ENCODE results near the gene MTAP. TPM values are rescaled to one million over a fixed set of nuclear protein-coding genes. Genes with fewer than 3 reads are reported as not detected.

The MTAP gene
- total and polyA plus RNA-seq, 7 donors: 4.3 to 16.6 (median 14.8) TPM

DNA sequence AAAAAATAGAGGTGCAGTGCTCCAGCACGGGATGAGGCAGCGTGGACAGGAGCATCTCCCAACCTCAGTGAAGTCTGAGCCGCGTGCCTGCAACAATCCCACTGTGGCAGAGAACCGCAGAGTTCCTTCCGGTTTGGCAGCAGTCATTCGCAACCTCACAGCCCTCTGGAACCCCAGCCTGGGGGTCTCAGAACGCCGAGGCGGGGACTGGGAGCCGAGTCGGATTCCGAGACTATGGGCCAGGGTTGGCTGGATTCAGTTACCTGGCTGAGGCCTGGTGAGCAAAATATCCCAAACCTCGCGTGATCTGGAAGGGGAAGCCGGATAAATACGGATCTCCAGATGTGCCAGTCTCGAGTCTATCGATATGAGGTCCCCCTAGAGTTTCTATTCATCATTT, 164.7 kb downstream of the MTAP start:
- Histone ChIP-seq H3K9me3 (no peaks in the 10 kb centered on the region), H3K36me3 (ENCODE audit: insufficient read depth in 1 of 2, low read depth in 1 of 2) (no peaks in the 10 kb centered on the region), H3K27ac (no peak overlapping the region), H3K4me3 (no peak overlapping the region), H3K27me3 (ENCODE audit: insufficient read depth in 3 of 3, low read length in 2 of 3) (peaks cover 5 to 100% (median 42%) of the 10 kb centered on the region in 3 donors), H3K4me1 (peaks cover 14% of the 10 kb centered on the region)
- WGBS, 3 donors: 7 to 12% (median 10%) methylated on average over 19 of the region's 19 CpGs
- intact Hi-C loops (cut with DNase I): no loop called here
- DNase-seq: no peak
- TF ChIP-seq, protein P1, sequence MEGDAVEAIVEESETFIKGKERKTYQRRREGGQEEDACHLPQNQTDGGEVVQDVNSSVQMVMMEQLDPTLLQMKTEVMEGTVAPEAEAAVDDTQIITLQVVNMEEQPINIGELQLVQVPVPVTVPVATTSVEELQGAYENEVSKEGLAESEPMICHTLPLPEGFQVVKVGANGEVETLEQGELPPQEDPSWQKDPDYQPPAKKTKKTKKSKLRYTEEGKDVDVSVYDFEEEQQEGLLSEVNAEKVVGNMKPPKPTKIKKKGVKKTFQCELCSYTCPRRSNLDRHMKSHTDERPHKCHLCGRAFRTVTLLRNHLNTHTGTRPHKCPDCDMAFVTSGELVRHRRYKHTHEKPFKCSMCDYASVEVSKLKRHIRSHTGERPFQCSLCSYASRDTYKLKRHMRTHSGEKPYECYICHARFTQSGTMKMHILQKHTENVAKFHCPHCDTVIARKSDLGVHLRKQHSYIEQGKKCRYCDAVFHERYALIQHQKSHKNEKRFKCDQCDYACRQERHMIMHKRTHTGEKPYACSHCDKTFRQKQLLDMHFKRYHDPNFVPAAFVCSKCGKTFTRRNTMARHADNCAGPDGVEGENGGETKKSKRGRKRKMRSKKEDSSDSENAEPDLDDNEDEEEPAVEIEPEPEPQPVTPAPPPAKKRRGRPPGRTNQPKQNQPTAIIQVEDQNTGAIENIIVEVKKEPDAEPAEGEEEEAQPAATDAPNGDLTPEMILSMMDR (IDR thresholded peaks at IDR 0.05): no peak
- ATAC-seq: no peak

DNA sequence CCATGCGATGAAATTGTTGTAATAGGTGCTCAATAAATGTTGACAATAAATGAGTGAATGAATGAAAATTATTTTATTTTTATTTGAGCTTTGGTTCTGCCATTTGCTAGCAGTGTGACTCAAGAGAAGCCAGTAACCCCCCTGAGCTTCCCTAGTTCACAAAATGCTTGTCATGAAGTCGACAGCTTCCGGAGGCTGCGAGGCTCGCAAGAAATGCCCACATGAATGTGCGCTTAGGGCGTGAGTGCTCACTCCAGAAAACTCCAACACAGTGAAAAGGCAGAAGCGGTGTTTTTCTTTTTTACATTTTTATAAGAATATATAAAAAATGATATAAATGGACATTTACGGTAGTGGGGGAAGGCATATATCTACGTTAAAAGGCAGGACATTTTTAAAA, 165.3 kb downstream of the MTAP start:
- Histone ChIP-seq H3K4me1 (peaks cover 14% of the 10 kb centered on the region), H3K9me3 (no peaks in the 10 kb centered on the region), H3K27ac (no peak overlapping the region), H3K27me3 (ENCODE audit: insufficient read depth in 3 of 3, low read length in 2 of 3) (peaks cover 9 to 100% (median 42%) of the 10 kb centered on the region in 3 donors), H3K36me3 (ENCODE audit: insufficient read depth in 1 of 2, low read depth in 1 of 2) (no peaks in the 10 kb centered on the region), H3K4me3 (no peak overlapping the region)
- ATAC-seq: no peak
- 21 to 26% (median 25%) methylated on average over 10 of the region's 10 CpGs for WGBS, 3 donors
- TF ChIP-seq, protein P1 (IDR thresholded peaks at IDR 0.05): no peak
- no peak for DNase-seq
- intact Hi-C loops (cut with DNase I): no loop called here

DNA sequence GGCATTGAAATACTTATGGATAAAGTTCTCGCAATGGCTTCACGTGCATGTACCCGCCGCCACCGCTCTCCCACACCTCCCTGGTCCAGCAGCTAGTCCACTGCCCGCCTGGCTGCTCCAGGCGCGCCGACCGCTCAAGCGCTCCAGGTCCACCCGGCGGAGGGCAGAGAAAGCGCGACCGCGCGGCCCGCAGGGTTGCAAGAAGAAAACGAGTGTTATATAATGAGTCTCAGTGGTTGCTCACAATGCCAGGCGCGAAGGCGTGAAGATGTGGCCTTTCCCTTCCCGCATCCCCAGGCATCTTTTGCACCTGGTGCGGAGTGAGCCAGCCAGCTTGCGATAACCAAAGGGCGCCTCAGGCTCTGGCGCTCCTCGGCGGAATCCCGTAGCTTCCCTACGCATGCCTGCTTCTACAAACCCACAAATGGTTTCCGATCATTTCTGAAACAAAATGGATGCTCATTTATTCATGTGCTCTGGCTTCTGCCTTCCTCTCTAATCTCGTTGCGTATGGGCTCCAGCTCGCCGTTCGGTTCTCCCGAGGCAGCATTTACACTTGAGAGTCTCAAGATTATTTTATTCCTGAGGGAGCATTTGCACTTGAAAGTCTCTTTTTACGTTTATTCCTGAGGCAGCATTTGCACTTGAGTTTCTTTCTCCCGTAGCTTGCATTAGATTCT, 166.0 kb downstream of the MTAP start:
- Histone ChIP-seq H3K27me3 (ENCODE audit: insufficient read depth in 3 of 3, low read length in 2 of 3) (peaks cover 9 to 100% (median 42%) of the 10 kb centered on the region in 3 donors), H3K36me3 (ENCODE audit: insufficient read depth in 1 of 2, low read depth in 1 of 2) (no peaks in the 10 kb centered on the region), H3K27ac (no peak overlapping the region), H3K4me1 (peaks cover 14% of the 10 kb centered on the region), H3K9me3 (no peaks in the 10 kb centered on the region), H3K4me3 (no peak overlapping the region)
- intact Hi-C loops (cut with DNase I): no loop called here
- peak in 1 of 2 donors; percentile 50 for DNase-seq
- ATAC-seq: peak in 2 of 4 donors; percentile 23 to 44
- TF ChIP-seq, protein P1 (IDR thresholded peaks at IDR 0.05): no peak
- WGBS, 3 donors: 4 to 5% (median 4%) methylated on average over 41 of the region's 41 CpGs

DNA sequence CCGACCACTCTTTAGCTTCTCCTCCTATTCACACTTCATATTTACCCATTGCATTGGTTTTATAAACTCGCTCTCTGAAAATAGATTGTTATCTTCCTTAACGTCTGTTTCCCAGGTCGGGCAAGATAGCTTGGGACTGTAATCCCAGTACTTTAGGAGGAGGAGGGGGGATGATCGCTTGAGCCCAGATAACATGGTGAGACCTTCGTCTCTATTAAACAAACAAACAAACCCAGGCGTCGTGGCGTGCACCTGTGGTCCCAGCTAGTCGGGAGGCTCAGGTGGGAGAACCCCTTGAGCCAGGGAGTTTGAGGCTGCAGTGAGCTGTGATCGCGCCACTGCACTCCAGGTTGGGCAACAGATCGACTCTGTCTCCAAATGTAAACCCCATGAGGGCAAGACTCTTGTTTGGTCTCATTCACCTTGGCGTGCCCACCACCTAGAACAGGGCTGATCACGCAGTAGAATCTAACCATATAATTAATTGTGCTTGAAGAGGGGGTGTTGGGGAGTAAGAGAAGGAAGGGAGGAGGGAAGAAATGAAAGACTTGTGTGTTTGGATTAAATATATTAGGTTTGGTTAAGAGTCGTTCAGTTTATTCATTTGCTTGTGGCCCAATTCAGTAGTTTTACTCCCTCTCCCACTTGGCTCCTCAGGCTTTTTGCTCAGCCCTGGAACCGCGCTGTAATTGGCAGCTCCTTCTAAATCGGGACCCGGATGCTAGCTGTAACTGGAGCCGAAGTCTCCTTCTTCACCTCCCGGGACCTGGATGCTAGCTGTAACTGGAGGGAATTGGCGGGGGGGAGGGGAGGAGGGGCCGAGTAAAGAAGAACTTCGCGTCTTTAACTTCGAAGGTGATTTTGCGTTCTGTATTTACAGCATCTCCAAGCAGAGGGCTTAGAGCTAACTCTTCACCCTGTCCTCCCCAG, 166.8 kb downstream of the MTAP start:
- WGBS, 3 donors: 6 to 8% (median 8%) methylated on average over 28 of the region's 28 CpGs
- DNase-seq (no peak), ATAC-seq (no peak)
- H3K27me3 ChIP-seq (ENCODE audit: insufficient read depth in 3 of 3, low read length in 2 of 3): peaks cover 9 to 100% (median 47%) of the 10 kb centered on the region in 3 donors
- TF ChIP-seq, protein P1 (IDR thresholded peaks at IDR 0.05): no peak
- no peaks in the 10 kb centered on the region for H3K36me3 ChIP-seq (ENCODE audit: insufficient read depth in 1 of 2, low read depth in 1 of 2)
- H3K9me3 ChIP-seq: no peaks in the 10 kb centered on the region
- no peak overlapping the region for H3K4me3 ChIP-seq
- H3K4me1 ChIP-seq: peaks cover 18% of the 10 kb centered on the region
- no peak overlapping the region for H3K27ac ChIP-seq
- intact Hi-C loops (cut with DNase I): no loop called here
